ENCODE results near the gene MFSD12. TPM values are rescaled to one million over a fixed set of nuclear protein-coding genes. Genes with fewer than 3 reads are reported as not detected.

MFSD12 gene
- total and polyA plus RNA-seq, 2 experiments from 2014 or later, result 35.3 to 91.1 TPM

DNA sequence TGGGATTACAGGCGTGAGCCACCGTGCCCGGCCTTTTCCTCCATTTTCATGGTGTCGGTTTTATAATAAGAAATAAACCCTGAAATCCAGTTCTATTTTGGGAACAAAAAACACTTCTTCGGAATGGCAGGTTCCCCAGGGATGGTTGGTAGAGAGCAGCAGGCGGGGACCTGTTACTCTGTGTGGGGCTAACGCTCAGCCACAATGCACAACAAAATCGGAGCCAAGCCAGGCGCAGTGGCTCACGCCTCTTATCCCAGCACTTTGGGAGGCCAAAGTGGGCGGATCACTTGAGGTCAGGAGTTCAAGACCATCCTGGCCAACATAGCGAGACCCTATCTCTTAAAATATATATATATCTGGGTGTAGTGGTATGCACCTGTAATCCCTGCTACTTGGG lies 43.6 kb upstream of the MFSD12 start:
- H3K4me1 Mint-ChIP-seq, result no peaks in the 10 kb centered on the region
- no peak overlapping the region for H3K27ac Mint-ChIP-seq
- peaks cover 2% of the 10 kb centered on the region; the same call in 1 of the 2 replicates for H3K4me1 ChIP-seq (ENCODE audit: insufficient read depth)

More for the DNA sequence above, 43.6 kb upstream of the MFSD12 start:
- no peaks in the 10 kb centered on the region for H3F3A ChIP-seq (replicated peaks; ENCODE audit: low read depth)
- TF ChIP-seq, protein P1, sequence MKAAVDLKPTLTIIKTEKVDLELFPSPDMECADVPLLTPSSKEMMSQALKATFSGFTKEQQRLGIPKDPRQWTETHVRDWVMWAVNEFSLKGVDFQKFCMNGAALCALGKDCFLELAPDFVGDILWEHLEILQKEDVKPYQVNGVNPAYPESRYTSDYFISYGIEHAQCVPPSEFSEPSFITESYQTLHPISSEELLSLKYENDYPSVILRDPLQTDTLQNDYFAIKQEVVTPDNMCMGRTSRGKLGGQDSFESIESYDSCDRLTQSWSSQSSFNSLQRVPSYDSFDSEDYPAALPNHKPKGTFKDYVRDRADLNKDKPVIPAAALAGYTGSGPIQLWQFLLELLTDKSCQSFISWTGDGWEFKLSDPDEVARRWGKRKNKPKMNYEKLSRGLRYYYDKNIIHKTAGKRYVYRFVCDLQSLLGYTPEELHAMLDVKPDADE (IDR thresholded peaks at IDR 0.05), result no peak
- TF ChIP-seq EZH2 (IDR thresholded peaks at IDR 0.05; ENCODE audit: low read depth, unreplicated experiment), result no peak
- TF ChIP-seq NANOG (IDR thresholded peaks at IDR 0.05; ENCODE audit: borderline replicate concordance), result no peak
- TF ChIP-seq CREB1 (CRISPR knock-in tag; IDR thresholded peaks at IDR 0.05; ENCODE audit: low read depth), result no peak
- no peak for TF ChIP-seq JUNB (IDR thresholded peaks at IDR 0.05; ENCODE audit: unreplicated experiment)
- TF ChIP-seq ZNF114 (CRISPR knock-in tag; IDR thresholded peaks at IDR 0.05), result no peak
- TF ChIP-seq POLR2AphosphoS5 (IDR thresholded peaks at IDR 0.05; ENCODE audit: low read depth), result no peak
- no peak for TF ChIP-seq STAT1 (IDR thresholded peaks at IDR 0.05; ENCODE audit: unreplicated experiment)
- TF ChIP-seq, protein P2, sequence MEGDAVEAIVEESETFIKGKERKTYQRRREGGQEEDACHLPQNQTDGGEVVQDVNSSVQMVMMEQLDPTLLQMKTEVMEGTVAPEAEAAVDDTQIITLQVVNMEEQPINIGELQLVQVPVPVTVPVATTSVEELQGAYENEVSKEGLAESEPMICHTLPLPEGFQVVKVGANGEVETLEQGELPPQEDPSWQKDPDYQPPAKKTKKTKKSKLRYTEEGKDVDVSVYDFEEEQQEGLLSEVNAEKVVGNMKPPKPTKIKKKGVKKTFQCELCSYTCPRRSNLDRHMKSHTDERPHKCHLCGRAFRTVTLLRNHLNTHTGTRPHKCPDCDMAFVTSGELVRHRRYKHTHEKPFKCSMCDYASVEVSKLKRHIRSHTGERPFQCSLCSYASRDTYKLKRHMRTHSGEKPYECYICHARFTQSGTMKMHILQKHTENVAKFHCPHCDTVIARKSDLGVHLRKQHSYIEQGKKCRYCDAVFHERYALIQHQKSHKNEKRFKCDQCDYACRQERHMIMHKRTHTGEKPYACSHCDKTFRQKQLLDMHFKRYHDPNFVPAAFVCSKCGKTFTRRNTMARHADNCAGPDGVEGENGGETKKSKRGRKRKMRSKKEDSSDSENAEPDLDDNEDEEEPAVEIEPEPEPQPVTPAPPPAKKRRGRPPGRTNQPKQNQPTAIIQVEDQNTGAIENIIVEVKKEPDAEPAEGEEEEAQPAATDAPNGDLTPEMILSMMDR (conservative IDR thresholded peaks at IDR 0.05; ENCODE audit: low read depth in 2 of 2), result no peak
- TF ChIP-seq, protein P3, sequence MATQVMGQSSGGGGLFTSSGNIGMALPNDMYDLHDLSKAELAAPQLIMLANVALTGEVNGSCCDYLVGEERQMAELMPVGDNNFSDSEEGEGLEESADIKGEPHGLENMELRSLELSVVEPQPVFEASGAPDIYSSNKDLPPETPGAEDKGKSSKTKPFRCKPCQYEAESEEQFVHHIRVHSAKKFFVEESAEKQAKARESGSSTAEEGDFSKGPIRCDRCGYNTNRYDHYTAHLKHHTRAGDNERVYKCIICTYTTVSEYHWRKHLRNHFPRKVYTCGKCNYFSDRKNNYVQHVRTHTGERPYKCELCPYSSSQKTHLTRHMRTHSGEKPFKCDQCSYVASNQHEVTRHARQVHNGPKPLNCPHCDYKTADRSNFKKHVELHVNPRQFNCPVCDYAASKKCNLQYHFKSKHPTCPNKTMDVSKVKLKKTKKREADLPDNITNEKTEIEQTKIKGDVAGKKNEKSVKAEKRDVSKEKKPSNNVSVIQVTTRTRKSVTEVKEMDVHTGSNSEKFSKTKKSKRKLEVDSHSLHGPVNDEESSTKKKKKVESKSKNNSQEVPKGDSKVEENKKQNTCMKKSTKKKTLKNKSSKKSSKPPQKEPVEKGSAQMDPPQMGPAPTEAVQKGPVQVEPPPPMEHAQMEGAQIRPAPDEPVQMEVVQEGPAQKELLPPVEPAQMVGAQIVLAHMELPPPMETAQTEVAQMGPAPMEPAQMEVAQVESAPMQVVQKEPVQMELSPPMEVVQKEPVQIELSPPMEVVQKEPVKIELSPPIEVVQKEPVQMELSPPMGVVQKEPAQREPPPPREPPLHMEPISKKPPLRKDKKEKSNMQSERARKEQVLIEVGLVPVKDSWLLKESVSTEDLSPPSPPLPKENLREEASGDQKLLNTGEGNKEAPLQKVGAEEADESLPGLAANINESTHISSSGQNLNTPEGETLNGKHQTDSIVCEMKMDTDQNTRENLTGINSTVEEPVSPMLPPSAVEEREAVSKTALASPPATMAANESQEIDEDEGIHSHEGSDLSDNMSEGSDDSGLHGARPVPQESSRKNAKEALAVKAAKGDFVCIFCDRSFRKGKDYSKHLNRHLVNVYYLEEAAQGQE (IDR thresholded peaks at IDR 0.05; ENCODE audit: unreplicated experiment), result no peak
- TF ChIP-seq ZNF331 (CRISPR knock-in tag; IDR thresholded peaks at IDR 0.05; ENCODE audit: low read depth), result no peak
- no peak for TF ChIP-seq EZH2phosphoT487 (IDR thresholded peaks at IDR 0.05; ENCODE audit: unreplicated experiment)
- TF ChIP-seq, protein P4, sequence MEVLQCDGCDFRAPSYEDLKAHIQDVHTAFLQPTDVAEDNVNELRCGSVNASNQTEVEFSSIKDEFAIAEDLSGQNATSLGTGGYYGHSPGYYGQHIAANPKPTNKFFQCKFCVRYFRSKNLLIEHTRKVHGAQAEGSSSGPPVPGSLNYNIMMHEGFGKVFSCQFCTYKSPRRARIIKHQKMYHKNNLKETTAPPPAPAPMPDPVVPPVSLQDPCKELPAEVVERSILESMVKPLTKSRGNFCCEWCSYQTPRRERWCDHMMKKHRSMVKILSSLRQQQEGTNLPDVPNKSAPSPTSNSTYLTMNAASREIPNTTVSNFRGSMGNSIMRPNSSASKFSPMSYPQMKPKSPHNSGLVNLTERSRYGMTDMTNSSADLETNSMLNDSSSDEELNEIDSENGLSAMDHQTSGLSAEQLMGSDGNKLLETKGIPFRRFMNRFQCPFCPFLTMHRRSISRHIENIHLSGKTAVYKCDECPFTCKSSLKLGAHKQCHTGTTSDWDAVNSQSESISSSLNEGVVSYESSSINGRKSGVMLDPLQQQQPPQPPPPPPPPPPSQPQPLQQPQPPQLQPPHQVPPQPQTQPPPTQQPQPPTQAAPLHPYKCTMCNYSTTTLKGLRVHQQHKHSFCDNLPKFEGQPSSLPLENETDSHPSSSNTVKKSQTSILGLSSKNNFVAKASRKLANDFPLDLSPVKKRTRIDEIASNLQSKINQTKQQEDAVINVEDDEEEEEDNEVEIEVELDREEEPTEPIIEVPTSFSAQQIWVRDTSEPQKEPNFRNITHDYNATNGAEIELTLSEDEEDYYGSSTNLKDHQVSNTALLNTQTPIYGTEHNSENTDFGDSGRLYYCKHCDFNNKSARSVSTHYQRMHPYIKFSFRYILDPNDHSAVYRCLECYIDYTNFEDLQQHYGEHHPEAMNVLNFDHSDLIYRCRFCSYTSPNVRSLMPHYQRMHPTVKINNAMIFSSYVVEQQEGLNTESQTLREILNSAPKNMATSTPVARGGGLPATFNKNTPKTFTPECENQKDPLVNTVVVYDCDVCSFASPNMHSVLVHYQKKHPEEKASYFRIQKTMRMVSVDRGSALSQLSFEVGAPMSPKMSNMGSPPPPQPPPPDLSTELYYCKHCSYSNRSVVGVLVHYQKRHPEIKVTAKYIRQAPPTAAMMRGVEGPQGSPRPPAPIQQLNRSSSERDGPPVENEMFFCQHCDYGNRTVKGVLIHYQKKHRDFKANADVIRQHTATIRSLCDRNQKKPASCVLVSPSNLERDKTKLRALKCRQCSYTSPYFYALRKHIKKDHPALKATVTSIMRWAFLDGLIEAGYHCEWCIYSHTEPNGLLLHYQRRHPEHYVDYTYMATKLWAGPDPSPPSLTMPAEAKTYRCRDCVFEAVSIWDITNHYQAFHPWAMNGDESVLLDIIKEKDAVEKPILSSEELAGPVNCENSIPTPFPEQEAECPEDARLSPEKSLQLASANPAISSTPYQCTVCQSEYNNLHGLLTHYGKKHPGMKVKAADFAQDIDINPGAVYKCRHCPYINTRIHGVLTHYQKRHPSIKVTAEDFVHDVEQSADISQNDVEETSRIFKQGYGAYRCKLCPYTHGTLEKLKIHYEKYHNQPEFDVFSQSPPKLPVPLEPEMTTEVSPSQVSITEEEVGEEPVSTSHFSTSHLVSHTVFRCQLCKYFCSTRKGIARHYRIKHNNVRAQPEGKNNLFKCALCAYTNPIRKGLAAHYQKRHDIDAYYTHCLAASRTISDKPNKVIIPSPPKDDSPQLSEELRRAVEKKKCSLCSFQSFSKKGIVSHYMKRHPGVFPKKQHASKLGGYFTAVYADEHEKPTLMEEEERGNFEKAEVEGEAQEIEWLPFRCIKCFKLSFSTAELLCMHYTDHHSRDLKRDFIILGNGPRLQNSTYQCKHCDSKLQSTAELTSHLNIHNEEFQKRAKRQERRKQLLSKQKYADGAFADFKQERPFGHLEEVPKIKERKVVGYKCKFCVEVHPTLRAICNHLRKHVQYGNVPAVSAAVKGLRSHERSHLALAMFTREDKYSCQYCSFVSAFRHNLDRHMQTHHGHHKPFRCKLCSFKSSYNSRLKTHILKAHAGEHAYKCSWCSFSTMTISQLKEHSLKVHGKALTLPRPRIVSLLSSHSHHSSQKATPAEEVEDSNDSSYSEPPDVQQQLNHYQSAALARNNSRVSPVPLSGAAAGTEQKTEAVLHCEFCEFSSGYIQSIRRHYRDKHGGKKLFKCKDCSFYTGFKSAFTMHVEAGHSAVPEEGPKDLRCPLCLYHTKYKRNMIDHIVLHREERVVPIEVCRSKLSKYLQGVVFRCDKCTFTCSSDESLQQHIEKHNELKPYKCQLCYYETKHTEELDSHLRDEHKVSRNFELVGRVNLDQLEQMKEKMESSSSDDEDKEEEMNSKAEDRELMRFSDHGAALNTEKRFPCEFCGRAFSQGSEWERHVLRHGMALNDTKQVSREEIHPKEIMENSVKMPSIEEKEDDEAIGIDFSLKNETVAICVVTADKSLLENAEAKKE (CRISPR knock-in tag; IDR thresholded peaks at IDR 0.05), result no peak
- H3K27ac ChIP-seq (ENCODE audit: low read depth), result no peak overlapping the region
- Mint-ChIP-seq H3K4me3 (no peak overlapping the region), H3K9me3 (no peaks in the 10 kb centered on the region; the same call in 2 of the 3 replicates), H3K27me3 (ENCODE audit: insufficient read depth, low read depth, poor library complexity) (peaks cover 10% of the 10 kb centered on the region), H3K36me3 (ENCODE audit: low read depth) (no peaks in the 10 kb centered on the region)
- no peaks in the 10 kb centered on the region for H3K9me2 ChIP-seq (ENCODE audit: insufficient read depth)
- no peak for ATAC-seq
- H4K20me1 ChIP-seq (replicated peaks; ENCODE audit: insufficient read depth), result no peaks in the 10 kb centered on the region
- H3K79me2 ChIP-seq (replicated peaks; ENCODE audit: insufficient read depth), result no peaks in the 10 kb centered on the region
- no peaks in the 10 kb centered on the region for H3K36me3 ChIP-seq (ENCODE audit: insufficient read depth)
- no peak overlapping the region for H3K4me2 ChIP-seq
- H3K4me3 ChIP-seq, result no peak overlapping the region
- H2AFZ ChIP-seq, result no peak overlapping the region
- no peak for DNase-seq (ENCODE audit: low spot score)
- H3K27me3 ChIP-seq (ENCODE audit: insufficient read depth), result peaks cover 9% of the 10 kb centered on the region

Measured in GM23338 (cell line).